Stimulated activated naive CD4-positive, alpha-beta T cell (primary cell): ENCODE data around the gene GET4.
"Not testable (repeated sequence)": the region's sequence is repeated elsewhere in the genome, so short reads cannot be mapped to it uniquely, and the experiment has no call there.

Experiments
- DNase-seq, 6 experiments: peaks; one replicate each; lab custom pipeline; 2025; lab: John Stamatoyannopoulos, UW

The GET4 gene

DNA sequence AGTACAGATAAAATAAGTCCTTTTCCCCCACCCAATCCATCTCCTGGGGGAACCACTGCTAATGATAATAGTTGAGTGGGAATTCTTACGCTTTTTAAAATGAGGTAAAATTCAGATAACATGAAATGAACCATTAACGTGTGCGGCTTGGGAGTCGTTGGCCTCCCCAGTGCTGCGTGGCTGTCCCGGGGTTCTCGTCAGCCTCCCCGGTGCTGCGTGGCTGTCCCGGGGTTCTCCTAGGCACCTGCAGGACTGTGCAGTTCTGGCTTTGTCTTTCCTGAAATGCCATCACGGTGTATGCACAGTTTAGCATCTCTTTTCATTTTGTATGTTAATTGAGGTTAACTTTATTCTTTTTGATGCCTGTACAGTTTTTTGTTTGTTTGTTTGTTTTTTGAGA is 30.6 kb upstream of the GET4 start:
- DNase-seq = no peak

DNA sequence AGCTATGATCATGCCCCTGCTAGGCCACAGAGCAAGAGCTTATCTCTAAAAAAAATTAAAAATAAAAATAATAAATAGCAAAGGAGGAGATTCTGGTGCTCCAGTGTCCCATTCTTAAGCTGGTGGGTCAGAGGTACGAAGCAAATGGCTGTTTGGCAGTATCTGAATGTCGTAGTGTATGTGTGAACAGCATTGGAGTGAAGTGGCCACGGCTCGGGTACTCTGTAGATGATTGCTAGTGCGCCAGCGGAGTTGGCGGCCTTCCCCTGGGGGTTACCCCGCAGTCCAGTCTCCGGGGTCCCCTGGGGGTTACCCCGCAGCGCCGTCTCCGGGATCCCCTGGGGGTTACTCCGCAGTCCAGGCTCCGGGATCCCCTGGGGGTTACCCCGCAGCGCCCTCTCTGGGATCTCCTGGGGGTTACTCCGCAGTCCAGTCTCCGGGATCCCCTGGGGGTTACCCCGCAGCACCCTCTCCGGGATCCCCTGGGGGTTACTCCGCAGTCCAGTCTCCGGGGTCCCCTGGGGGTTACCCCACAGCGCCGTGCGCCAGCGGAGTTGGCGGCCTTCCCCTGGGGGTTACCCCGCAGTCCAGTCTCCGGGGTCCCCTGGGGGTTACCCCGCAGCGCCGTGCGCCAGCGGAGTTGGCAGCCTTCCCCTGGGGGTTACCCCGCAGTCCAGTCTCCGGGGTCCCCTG is 29.2 kb upstream of the GET4 start:
- DNase-seq = not testable (repeated sequence)

- DNase-seq = not testable (repeated sequence)
Measured at GRCh38 chr7:847728-848127, 28.6 kb upstream of the GET4 start.

DNA sequence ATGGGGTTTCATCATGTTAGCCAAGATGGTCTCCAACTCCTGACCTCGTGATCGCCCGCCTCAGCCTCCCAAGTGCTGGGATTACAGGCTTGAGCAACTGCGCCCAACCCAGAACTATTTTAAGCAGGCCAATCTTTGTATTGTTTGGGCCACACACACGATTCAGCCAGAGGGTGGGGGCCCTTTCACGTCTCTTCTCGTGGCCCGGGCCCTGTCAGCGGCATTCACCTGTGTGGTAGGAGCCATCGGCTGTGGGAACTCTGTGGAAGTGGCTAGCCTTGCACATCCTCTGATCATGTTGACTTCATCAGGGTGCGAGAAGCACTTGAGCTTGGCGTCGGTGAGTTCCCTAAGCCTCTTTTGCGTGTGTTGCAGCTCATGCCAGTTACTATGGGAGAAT is 27.2 kb upstream of the GET4 start:
- DNase-seq = no peak

- no peak for DNase-seq
Measured at GRCh38 chr7:849781-850180, 26.6 kb upstream of the GET4 start.

DNA sequence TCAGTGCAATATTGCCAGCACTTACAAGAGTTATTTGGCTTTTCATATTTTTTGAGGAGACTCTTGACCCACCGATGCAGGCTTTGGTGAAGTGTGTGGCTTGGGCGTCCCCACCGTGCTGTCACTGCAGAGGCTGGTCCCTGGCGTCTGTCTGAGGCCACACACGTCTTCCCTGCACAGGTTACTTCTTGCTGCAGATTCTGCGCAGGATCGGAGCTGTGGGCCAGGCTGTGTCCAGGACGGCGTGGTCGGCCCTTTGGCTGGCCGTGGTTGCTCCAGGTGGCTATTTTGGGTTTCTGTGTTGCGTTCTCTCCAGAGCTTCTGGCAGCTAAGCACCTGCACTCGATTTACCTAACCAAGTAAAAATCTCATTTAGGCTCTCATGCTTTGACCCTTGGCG is 25.1 kb upstream of the GET4 start:
- DNase-seq = no peak

- no peak for DNase-seq
Measured at GRCh38 chr7:853366-854117, 22.8 kb upstream of the GET4 start.

GRCh38 chr7:854118-854775 is 22.1 kb upstream of the GET4 start:
- no peak for DNase-seq

DNA sequence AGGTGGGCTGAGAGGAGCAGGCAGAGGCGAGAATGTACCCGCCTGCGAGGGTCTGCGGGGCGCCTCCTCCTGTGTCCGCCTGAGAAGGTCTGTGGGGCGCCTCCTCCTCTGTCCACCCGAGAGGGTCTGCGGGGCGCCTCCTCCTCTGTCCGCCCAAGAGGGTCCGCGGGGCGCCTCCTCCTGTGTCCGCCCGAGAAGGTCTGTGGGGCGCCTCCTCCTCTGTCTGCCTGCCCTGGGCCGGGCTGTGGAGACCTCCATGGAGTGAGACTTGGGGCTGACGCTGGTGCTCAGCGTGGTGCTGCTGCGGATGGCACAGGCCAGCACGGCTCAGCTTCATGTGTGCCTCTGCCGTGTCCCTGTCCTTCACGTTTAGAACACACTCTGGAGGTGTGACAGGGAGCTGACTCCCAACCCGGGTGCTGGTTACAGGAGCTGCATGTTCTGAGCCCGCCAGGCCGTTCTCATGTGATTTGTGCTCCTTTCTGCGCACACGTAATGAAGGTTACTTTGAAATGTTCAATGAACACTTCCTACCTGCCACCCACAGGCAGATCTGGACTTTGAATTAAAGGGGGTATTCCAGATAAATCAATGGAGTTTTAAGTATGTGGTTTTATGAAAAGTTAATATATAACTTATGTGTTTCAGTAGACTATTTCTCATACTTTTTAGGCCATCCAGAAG is 20.5 kb upstream of the GET4 start:
- DNase-seq = no peak

- DNase-seq = no peak
Measured at GRCh38 chr7:856444-857095, 19.8 kb upstream of the GET4 start.

GRCh38 chr7:857661-858060 is 18.7 kb upstream of the GET4 start:
- DNase-seq = no peak

DNA sequence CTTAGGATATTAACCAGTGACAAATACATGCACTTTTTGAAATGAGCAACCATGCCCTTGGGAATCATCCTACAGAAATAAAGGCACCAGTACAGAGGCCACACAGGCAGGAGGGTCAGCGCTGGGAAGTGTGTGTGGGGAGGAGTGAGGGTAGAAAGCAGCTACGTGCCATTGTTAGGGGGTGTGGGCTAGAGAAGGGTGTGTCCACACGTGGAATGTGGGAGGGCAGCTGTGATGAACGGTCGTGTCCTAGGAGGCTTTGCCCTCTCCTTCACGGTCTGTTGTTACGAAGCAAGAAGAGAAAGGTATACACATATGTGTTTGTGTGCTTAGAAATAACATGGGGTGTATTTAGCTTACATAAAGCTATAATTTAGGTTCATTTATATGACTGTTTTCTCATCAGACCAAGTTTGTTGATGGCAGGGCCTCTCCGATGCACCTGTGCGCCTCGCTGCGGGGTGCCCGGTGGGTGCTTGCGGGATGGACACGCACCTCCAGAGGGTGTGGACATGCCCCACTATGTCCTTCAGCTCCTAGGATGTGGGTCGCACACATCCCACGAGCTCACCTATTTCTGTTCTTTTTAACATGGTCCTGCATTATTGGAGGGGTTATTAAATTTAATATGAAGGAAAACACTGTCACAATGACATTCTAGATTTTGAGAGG is 16.9 kb upstream of the GET4 start:
- no peak for DNase-seq

GRCh38 chr7:860149-860548 is 16.2 kb upstream of the GET4 start:
- DNase-seq = no peak

- no peak for DNase-seq
Measured at GRCh38 chr7:861222-861621, 15.1 kb upstream of the GET4 start.

GRCh38 chr7:862157-862556 is 14.2 kb upstream of the GET4 start:
- DNase-seq = no peak

- DNase-seq = no peak
Measured at GRCh38 chr7:863106-863505, 13.2 kb upstream of the GET4 start.

- no peak for DNase-seq
Measured at GRCh38 chr7:865921-866320, 10.4 kb upstream of the GET4 start.

- DNase-seq = no peak
Measured at GRCh38 chr7:867001-867405, 9.4 kb upstream of the GET4 start.

- no peak for DNase-seq
Measured at GRCh38 chr7:867406-868188, 8.8 kb upstream of the GET4 start.

DNA sequence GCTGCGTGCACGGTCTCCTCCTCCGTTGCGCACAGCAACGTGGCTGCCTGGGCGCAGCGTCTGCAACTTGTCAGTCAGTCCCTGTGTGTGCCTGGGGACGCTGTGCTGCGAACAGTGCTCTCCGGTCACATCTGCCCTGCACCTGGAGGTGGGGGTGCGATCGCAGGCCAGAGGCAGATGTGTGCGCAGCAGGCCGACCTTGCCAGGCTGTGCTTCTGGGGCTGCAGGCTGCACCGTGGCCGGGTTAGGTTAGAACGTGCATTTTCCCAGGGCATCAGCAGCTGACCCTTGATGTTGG is 8.2 kb upstream of the GET4 start:
- DNase-seq = no peak

- DNase-seq = no peak
Measured at GRCh38 chr7:869348-869747, 7.0 kb upstream of the GET4 start.
